HEK293 (cell line): ENCODE measurements around the gene ATG4B.

Source experiments
- CTCF ChIA-PET: fragments of 350-600 bp; formaldehyde crosslinking; extraction: SDS; loops from one replicate; lab custom pipeline; 2021; ENCODE audit warnings: antibody characterized with exemption; lab: Yijun Ruan, JAX
- POLR2A ChIA-PET: fragments of 300-600 bp; formaldehyde crosslinking; extraction: SDS; loops from one replicate; lab custom pipeline; 2020; ENCODE audit warnings: antibody characterized with exemption, inconsistent platforms; lab: Yijun Ruan, JAX
- H3K27ac ChIP-seq: fragments of 200-500 bp; sonication (Bioruptor generic); 2 replicates; pipeline ENCODE4 v1.5.1; 2014; ENCODE audit warnings: low read depth, low read length, control low read depth, inconsistent platforms; ENCODE audit errors: extremely low read depth
- H3K36me3 ChIP-seq, 2 experiments: fragments of 200-500 bp in 1 of 2; sonication (Bioruptor generic) in 1 of 2; 1 replicate in 1 of 2; 2 replicates in 1 of 2; pipeline ENCODE4 v1.5.1; 2014 to 2017; ENCODE audit warnings: inconsistent platforms in 2 of 2, low read length in 2 of 2; ENCODE audit not compliant: control insufficient read depth in 2 of 2, insufficient read depth in 1 of 2
- H3K4me1 ChIP-seq: fragments of 200-500 bp; sonication (Bioruptor generic); 2 replicates; pipeline ENCODE4 v1.5.1; 2014; ENCODE audit warnings: mild to moderate bottlenecking, low read length, inconsistent platforms; ENCODE audit not compliant: control insufficient read depth, insufficient read depth
- H3K4me3 ChIP-seq: 2 replicates; pipeline ENCODE4 v1.5.1; 2011; ENCODE audit warnings: low read depth, mild to moderate bottlenecking, control low read depth, low read length, moderate library complexity
- H3K9me3 ChIP-seq: fragments of 200-500 bp; sonication (Bioruptor generic); 2 replicates; pipeline ENCODE4 v1.5.1; 2014; ENCODE audit warnings: low read depth, low read length, inconsistent platforms; ENCODE audit not compliant: control insufficient read depth, insufficient read depth
- BCL11A ChIP-seq: fragments of 450-650 bp; formaldehyde crosslinking; IDR thresholded peaks from 2 replicates; pipeline ENCODE4 v1.5.1; 2016; ENCODE audit warnings: low read depth, missing biosample characterization, missing genetic modification characterization
- BCL6B ChIP-seq: fragments of 450-650 bp; formaldehyde crosslinking; IDR thresholded peaks from 2 replicates; pipeline ENCODE4 v1.5.1; 2017; ENCODE audit warnings: missing biosample characterization, missing genetic modification characterization
- GLIS2 ChIP-seq: fragments of 450-650 bp; formaldehyde crosslinking; IDR thresholded peaks from 2 replicates; pipeline ENCODE4 v1.5.1; 2016; ENCODE audit warnings: missing biosample characterization, missing genetic modification characterization
- TRIM28 ChIP-seq: IDR thresholded peaks from 2 replicates; pipeline ENCODE4 v1.6.1; 2011; ENCODE audit warnings: low read length, control low read depth, borderline replicate concordance
- ZBTB11 ChIP-seq: fragments of 450-650 bp; formaldehyde crosslinking; conservative IDR thresholded peaks from 2 replicates; pipeline ENCODE4 v1.5.1; 2016; ENCODE audit warnings: low read depth, missing biosample characterization, missing genetic modification characterization
- ZBTB21 ChIP-seq: fragments of 450-650 bp; formaldehyde crosslinking; IDR thresholded peaks from 2 replicates; pipeline ENCODE4 v1.5.1; 2017; ENCODE audit warnings: missing biosample characterization, missing genetic modification characterization
- ZBTB48 ChIP-seq: fragments of 450-650 bp; formaldehyde crosslinking; IDR thresholded peaks from 2 replicates; pipeline ENCODE4 v1.5.1; 2016; ENCODE audit warnings: missing biosample characterization, missing genetic modification characterization
- ZBTB49 ChIP-seq: fragments of 450-650 bp; formaldehyde crosslinking; IDR thresholded peaks from 2 replicates; pipeline ENCODE4 v1.5.1; 2016; ENCODE audit warnings: missing biosample characterization, missing genetic modification characterization, low read depth
- ZBTB6 ChIP-seq: fragments of 450-650 bp; formaldehyde crosslinking; IDR thresholded peaks from 2 replicates; pipeline ENCODE4 v1.5.1; 2017; ENCODE audit warnings: missing biosample characterization, missing genetic modification characterization
- ZNF169 ChIP-seq: fragments of 450-650 bp; formaldehyde crosslinking; IDR thresholded peaks from 2 replicates; pipeline ENCODE4 v1.5.1; 2016; ENCODE audit warnings: missing biosample characterization, missing genetic modification characterization
- ZNF280D ChIP-seq: fragments of 450-650 bp; formaldehyde crosslinking; IDR thresholded peaks from 2 replicates; pipeline ENCODE4 v1.5.1; 2016; ENCODE audit warnings: missing biosample characterization, missing genetic modification characterization
- ZNF350 ChIP-seq: fragments of 450-650 bp; formaldehyde crosslinking; IDR thresholded peaks from 2 replicates; pipeline ENCODE4 v1.5.0; 2017; ENCODE audit warnings: missing biosample characterization, mild to moderate bottlenecking, missing genetic modification characterization
- ZNF473 ChIP-seq: fragments of 450-650 bp; formaldehyde crosslinking; IDR thresholded peaks from 2 replicates; pipeline ENCODE4 v1.5.1; 2017; ENCODE audit warnings: missing biosample characterization, missing genetic modification characterization
- ZNF48 ChIP-seq: fragments of 450-650 bp; formaldehyde crosslinking; IDR thresholded peaks from 2 replicates; pipeline ENCODE4 v1.5.1; 2016; ENCODE audit warnings: missing biosample characterization, missing genetic modification characterization
- ZNF544 ChIP-seq: fragments of 450-650 bp; formaldehyde crosslinking; IDR thresholded peaks from 2 replicates; pipeline ENCODE4 v1.5.0; 2017; ENCODE audit warnings: missing biosample characterization, missing genetic modification characterization
- ZNF692 ChIP-seq: fragments of 450-650 bp; formaldehyde crosslinking; IDR thresholded peaks from 2 replicates; pipeline ENCODE4 v1.5.1; 2016; ENCODE audit warnings: missing biosample characterization, missing genetic modification characterization
- ZNF777 ChIP-seq: fragments of 450-650 bp; formaldehyde crosslinking; IDR thresholded peaks from 2 replicates; pipeline ENCODE4 v1.5.1; 2017; ENCODE audit warnings: missing biosample characterization, missing genetic modification characterization, borderline replicate concordance

ATG4B gene

GRCh38 chr2:241708879-241709278 lies 71.4 kb downstream of the ATG4B start (continued):
- TF ChIP-seq BCL11A (tag by site-specific recombination) = no peak
- no peak for TF ChIP-seq ZBTB21 (tag by site-specific recombination)
- no peak for TF ChIP-seq ZNF169 (tag by site-specific recombination)

GRCh38 chr2:241719093-241719492 lies 81.6 kb downstream of the ATG4B start:
- H3K27ac ChIP-seq = no peak overlapping the region
- ChIA-PET CTCF (interaction anchor here (0.6 to 1.2 kb wide), 2 partner anchors 159 to 242 kb away, joined by 3 to 5 read pairs; no protein-coding TSS in a partner anchor), POLR2A (no interaction called here)
- H3K9me3 ChIP-seq = no peaks in the 10 kb centered on the region
- no peak for TF ChIP-seq ZNF544 (tag by site-specific recombination)
- TF ChIP-seq ZBTB49 (tag by site-specific recombination) = no peak
- TF ChIP-seq ZNF473 (tag by site-specific recombination) = no peak
- TF ChIP-seq GLIS2 (tag by site-specific recombination) = no peak
- TF ChIP-seq ZBTB6 = no peak
- H3K4me3 ChIP-seq = no peak overlapping the region
- H3K36me3 ChIP-seq = peaks cover 29 to 68% of the 10 kb centered on the region in 2 experiments; a peak in 2 of 3 replicates
- no peaks in the 10 kb centered on the region for H3K4me1 ChIP-seq

GRCh38 chr2:241720099-241720498 lies 82.6 kb downstream of the ATG4B start:
- TF ChIP-seq BCL6B (tag by site-specific recombination) = 0 out of 2 replicates have a peak, but pooled peaks have one; percentile 41
- no peak for TF ChIP-seq ZNF692 (tag by site-specific recombination)
- TF ChIP-seq, all 188 proteins: peak for 1
- POLR2A ChIA-PET = no interaction called here
- H3K9me3 ChIP-seq = no peaks in the 10 kb centered on the region
- no peak overlapping the region for H3K4me3 ChIP-seq
- no peaks in the 10 kb centered on the region for H3K4me1 ChIP-seq
- CTCF ChIA-PET = no interaction called here
- H3K36me3 ChIP-seq = peaks cover 21 to 72% of the 10 kb centered on the region in 2 experiments; a peak in 2 of 3 replicates
- H3K27ac ChIP-seq = no peak overlapping the region

GRCh38 chr2:241720560-241720959 lies 83.1 kb downstream of the ATG4B start:
- Histone ChIP-seq H3K4me3 (no peak overlapping the region), H3K9me3 (no peaks in the 10 kb centered on the region), H3K4me1 (no peaks in the 10 kb centered on the region), H3K36me3 (peaks cover 20 to 76% of the 10 kb centered on the region in 2 experiments; a peak in 2 of 3 replicates), H3K27ac (no peak overlapping the region)
- ChIA-PET CTCF (no interaction called here), POLR2A (no interaction called here)
- TF ChIP-seq ZNF350 (tag by site-specific recombination) = no peak
- no peak for TF ChIP-seq ZNF280D (tag by site-specific recombination)
- no peak for TF ChIP-seq ZNF777 (tag by site-specific recombination)
- no peak for TF ChIP-seq ZNF48 (tag by site-specific recombination)
- TF ChIP-seq ZBTB48 = no peak
- no peak for TF ChIP-seq ZBTB11 (tag by site-specific recombination)
- TF ChIP-seq TRIM28 = no peak
